Naive thymus-derived CD4-positive, alpha-beta T cell (primary cell): ENCODE results near the gene BMP7. TPM values are rescaled to one million over a fixed set of nuclear protein-coding genes. Genes with fewer than 3 reads are reported as not detected.

Experiments used
- ATAC-seq: fragments of 150-1000 bp; cut with Tn5 transposase; 2 replicates; pipeline ENCODE4 v1.10.0; 2021; ENCODE audit warnings: mild to moderate bottlenecking, moderate library complexity
- CTCF ChIA-PET: fragments of 350-600 bp; sonication (Branson Sonifier 250); formaldehyde crosslinking; loops from one replicate; lab custom pipeline; 2021; ENCODE audit warnings: antibody characterized with exemption; lab: Charles Lee
- POLR2A ChIA-PET: fragments of 350-600 bp; sonication (Branson Sonifier 250); formaldehyde crosslinking; loops from one replicate; lab custom pipeline; 2021; ENCODE audit warnings: antibody characterized with exemption, inconsistent platforms; lab: Charles Lee
- DNase-seq, 9 donors: peaks; one replicate each; pipeline versions ENCODE4 v3.0.0 to v3.0.0-alpha.2; 2020 to 2022; ENCODE audit warnings: mixed read lengths in 1 of 9
- H3K27ac ChIP-seq: one replicate; pipeline ENCODE4 v1.7.0; 2013; ENCODE audit warnings: mild to moderate bottlenecking, low read depth, low read length, moderate library complexity
- H3K27me3 ChIP-seq, 2 donors: one replicate each; pipeline ENCODE4 v1.7.0; 2013; ENCODE audit warnings: low read length in 2 of 2, mild to moderate bottlenecking in 2 of 2, moderate library complexity in 2 of 2; ENCODE audit not compliant: control insufficient read depth in 2 of 2, insufficient read depth in 2 of 2
- H3K36me3 ChIP-seq, 3 experiments: 1 replicate in 2 of 3; 2 replicates in 1 of 3; pipeline ENCODE4 v1.7.0; 2013; ENCODE audit warnings: low read length in 3 of 3, mild to moderate bottlenecking in 3 of 3, moderate library complexity in 1 of 3; ENCODE audit not compliant: insufficient read depth in 3 of 3, control insufficient read depth in 2 of 3
- H3K4me1 ChIP-seq, 2 donors: one replicate each; pipeline ENCODE4 v1.7.0; 2013; ENCODE audit warnings: low read length in 2 of 2, mild to moderate bottlenecking in 2 of 2, moderate library complexity in 1 of 2; ENCODE audit not compliant: control insufficient read depth in 2 of 2, insufficient read depth in 2 of 2
- H3K4me3 ChIP-seq: 2 replicates; pipeline ENCODE4 v1.7.0; 2013; ENCODE audit warnings: mild to moderate bottlenecking, low read length
- H3K9me3 ChIP-seq, 3 experiments: 1 replicate in 2 of 3; 2 replicates in 1 of 3; pipeline ENCODE4 v1.7.0; 2013; ENCODE audit warnings: low read length in 3 of 3; ENCODE audit not compliant: control insufficient read depth in 2 of 3
- H3K27ac Mint-ChIP-seq, 9 donors: one replicate each; pipeline ENCODE4 v1.8.0; 2020 to 2022; ENCODE audit warnings: mixed read lengths in 9 of 9, mild to moderate bottlenecking in 8 of 9, moderate library complexity in 5 of 9, inconsistent platforms in 2 of 9
- H3K27me3 Mint-ChIP-seq, 5 donors: one replicate each; pipeline ENCODE4 v1.8.0; 2021 to 2022; ENCODE audit warnings: mixed read lengths in 5 of 5, mild to moderate bottlenecking in 1 of 5
- H3K36me3 Mint-ChIP-seq, 5 donors: one replicate each; pipeline ENCODE4 v1.8.0; 2020 to 2022; ENCODE audit warnings: mixed read lengths in 5 of 5, mild to moderate bottlenecking in 3 of 5, inconsistent platforms in 1 of 5
- H3K4me1 Mint-ChIP-seq, 7 donors: one replicate each; pipeline ENCODE4 v1.8.0; 2020 to 2022; ENCODE audit warnings: mixed read lengths in 7 of 7, mild to moderate bottlenecking in 3 of 7, inconsistent platforms in 1 of 7
- H3K4me3 Mint-ChIP-seq, 10 donors: one replicate each; pipeline ENCODE4 v1.8.0; 2020 to 2022; ENCODE audit warnings: mild to moderate bottlenecking in 10 of 10, mixed read lengths in 10 of 10, moderate library complexity in 6 of 10, inconsistent platforms in 2 of 10
- H3K9me3 Mint-ChIP-seq, 11 donors: one replicate each; pipeline ENCODE4 v1.8.0; 2020 to 2022; ENCODE audit warnings: mixed read lengths in 11 of 11, mild to moderate bottlenecking in 4 of 11, inconsistent platforms in 1 of 11, moderate library complexity in 1 of 11
- intact Hi-C, 2 donors: fragments of 100-400 bp; cut with micrococcal nuclease; formaldehyde crosslinking; loops; one replicate each; pipeline ENCODE4 v1.15.1; 2023
- polyA plus RNA-seq, 2 donors: library from polyadenylated mRNA; unstranded; fragments of 300-500 nt; fragmentation: Illumina TruSeq; gene quantifications; one replicate each; pipeline ENCODE4 v1.2.3, GENCODE V29; 2021
- total RNA-seq, 6 experiments: library from RNA in 5 of 6; stranded (reverse) in 5 of 6; gene quantifications; 1 replicate in 5 of 6; 2 replicates in 1 of 6; pipeline ENCODE4 v1.2.3 and lab custom pipeline; 2021 to 2026

The BMP7 gene
- total and polyA plus RNA-seq, 7 experiments from 2014 or later = not detected

- Histone ChIP-seq H3K36me3 (no peaks in the 10 kb centered on the region), H3K27ac (no peak overlapping the region), H3K4me3 (no peak overlapping the region), H3K27me3 (no peaks in the 10 kb centered on the region), H3K4me1 (no peaks in the 10 kb centered on the region), H3K9me3 (no peaks in the 10 kb centered on the region)
- no peak overlapping the region for H3K4me3 Mint-ChIP-seq
- DNase-seq = no peak
- H3K27ac Mint-ChIP-seq = no peak overlapping the region
- peaks cover 6 to 25% (median 19%) of the 10 kb centered on the region in 5 donors for H3K27me3 Mint-ChIP-seq
- CTCF ChIA-PET = no interaction called here
- H3K4me1 Mint-ChIP-seq = peaks cover 0 to 10% (median 0%) of the 10 kb centered on the region in 7 donors
- no peak for ATAC-seq
- H3K9me3 Mint-ChIP-seq = peaks cover 0 to 3% (median 0%) of the 10 kb centered on the region in 11 donors
- H3K36me3 Mint-ChIP-seq = no peaks in the 10 kb centered on the region
- POLR2A ChIA-PET = no interaction called here
- intact Hi-C loops = no loop called here
Observed at GRCh38 chr20:57124800-57125517, 141.5 kb downstream of the BMP7 start.

- Mint-ChIP-seq H3K27ac (no peak overlapping the region), H3K9me3 (peaks cover 0 to 3% (median 0%) of the 10 kb centered on the region in 11 donors), H3K36me3 (no peaks in the 10 kb centered on the region), H3K27me3 (peaks cover 6 to 29% (median 19%) of the 10 kb centered on the region in 5 donors), H3K4me3 (no peak overlapping the region), H3K4me1 (peaks cover 0 to 10% (median 0%) of the 10 kb centered on the region in 7 donors)
- CTCF ChIA-PET = no interaction called here
- Histone ChIP-seq H3K4me3 (no peak overlapping the region), H3K27me3 (no peaks in the 10 kb centered on the region), H3K4me1 (no peaks in the 10 kb centered on the region), H3K27ac (no peak overlapping the region), H3K36me3 (no peaks in the 10 kb centered on the region), H3K9me3 (no peaks in the 10 kb centered on the region)
- POLR2A ChIA-PET = no interaction called here
- ATAC-seq (no peak), DNase-seq (no peak)
- intact Hi-C loops = no loop called here
Observed at GRCh38 chr20:57124366-57124765, 142.1 kb downstream of the BMP7 start.

GRCh38 chr20:57123504-57123903 is 142.9 kb downstream of the BMP7 start:
- no peaks in the 10 kb centered on the region for H3K36me3 Mint-ChIP-seq
- ATAC-seq = no peak
- DNase-seq = no peak
- no peaks in the 10 kb centered on the region for H3K9me3 ChIP-seq
- peaks cover 0 to 10% (median 0%) of the 10 kb centered on the region in 7 donors for H3K4me1 Mint-ChIP-seq
- H3K27me3 ChIP-seq = no peaks in the 10 kb centered on the region
- H3K9me3 Mint-ChIP-seq = peaks cover 0 to 3% (median 0%) of the 10 kb centered on the region in 11 donors
- no peaks in the 10 kb centered on the region for H3K4me1 ChIP-seq
- peaks cover 6 to 27% (median 19%) of the 10 kb centered on the region in 5 donors for H3K27me3 Mint-ChIP-seq
- no peaks in the 10 kb centered on the region for H3K36me3 ChIP-seq
- ChIA-PET POLR2A (no interaction called here), CTCF (no interaction called here)
- H3K4me3 Mint-ChIP-seq = no peak overlapping the region
- intact Hi-C loops = no loop called here
- no peak overlapping the region for H3K27ac ChIP-seq
- H3K27ac Mint-ChIP-seq = no peak overlapping the region
- no peak overlapping the region for H3K4me3 ChIP-seq

- CTCF ChIA-PET = no interaction called here
- intact Hi-C loops = no loop called here
- Mint-ChIP-seq H3K27me3 (peaks cover 6 to 27% (median 19%) of the 10 kb centered on the region in 5 donors), H3K4me3 (no peak overlapping the region), H3K27ac (no peak overlapping the region), H3K4me1 (peaks cover 0 to 10% (median 0%) of the 10 kb centered on the region in 7 donors), H3K36me3 (no peaks in the 10 kb centered on the region), H3K9me3 (peaks cover 0 to 3% (median 0%) of the 10 kb centered on the region in 11 donors)
- Histone ChIP-seq H3K9me3 (no peaks in the 10 kb centered on the region), H3K36me3 (no peaks in the 10 kb centered on the region), H3K4me3 (no peak overlapping the region), H3K27ac (no peak overlapping the region), H3K27me3 (no peaks in the 10 kb centered on the region), H3K4me1 (no peaks in the 10 kb centered on the region)
- ATAC-seq (no peak), DNase-seq (no peak)
- POLR2A ChIA-PET = no interaction called here
Observed at GRCh38 chr20:57122536-57123489, 143.6 kb downstream of the BMP7 start.

- Histone ChIP-seq H3K4me1 (no peaks in the 10 kb centered on the region), H3K27ac (no peak overlapping the region), H3K9me3 (no peaks in the 10 kb centered on the region), H3K27me3 (no peaks in the 10 kb centered on the region), H3K36me3 (no peaks in the 10 kb centered on the region), H3K4me3 (no peak overlapping the region)
- ChIA-PET CTCF (interaction anchor here (0.7 kb wide), 1 partner anchor 483 kb away, joined by 6 read pairs; no protein-coding TSS in a partner anchor), POLR2A (no interaction called here)
- Mint-ChIP-seq H3K4me3 (no peak overlapping the region), H3K27me3 (peaks cover 3 to 21% (median 14%) of the 10 kb centered on the region in 5 donors), H3K9me3 (peaks cover 0 to 5% (median 2%) of the 10 kb centered on the region in 11 donors), H3K4me1 (no peaks in the 10 kb centered on the region), H3K36me3 (no peaks in the 10 kb centered on the region), H3K27ac (no peak overlapping the region)
- no peak for DNase-seq
- intact Hi-C loops = no loop called here
- ATAC-seq = no peak
Observed at GRCh38 chr20:57118964-57119363, 147.5 kb downstream of the BMP7 start.
